Lower lobe of right lung (tissue), 2 donors: Measurements from ENCODE around the gene ATRIP. TPM values are rescaled to one million over a fixed set of nuclear protein-coding genes. Genes with fewer than 3 reads are reported as not detected.

Experiments used
- ATAC-seq, 2 donors: fragments of 200-7000 bp; cut with Tn5 transposase; one replicate each; pipeline ENCODE4 v1.9.1; 2020 to 2022; ENCODE audit warnings: mild to moderate bottlenecking in 2 of 2, moderate library complexity in 2 of 2
- DNase-seq: peaks from one replicate; pipeline ENCODE4 v3.0.0-alpha.2; 2020
- H3K27ac ChIP-seq: fragments of 200-600 bp; one replicate; pipeline ENCODE4 v1.8.0; 2022
- H3K27me3 ChIP-seq: fragments of 200-600 bp; one replicate; pipeline ENCODE4 v1.8.0; 2022; ENCODE audit warnings: low read depth
- H3K36me3 ChIP-seq: fragments of 200-600 bp; one replicate; pipeline ENCODE4 v1.8.0; 2022; ENCODE audit warnings: mild to moderate bottlenecking
- H3K4me1 ChIP-seq: fragments of 200-600 bp; one replicate; pipeline ENCODE4 v1.8.0; 2022
- H3K4me3 ChIP-seq: fragments of 200-600 bp; one replicate; pipeline ENCODE4 v1.8.0; 2022; ENCODE audit warnings: mild to moderate bottlenecking
- H3K9me3 ChIP-seq: fragments of 200-600 bp; one replicate; pipeline ENCODE4 v1.8.0; 2022
- CTCF ChIP-seq: fragments of 200-600 bp; IDR thresholded peaks from one replicate; pipeline ENCODE4 v1.8.0; 2022; ENCODE audit warnings: antibody characterized with exemption, mild to moderate bottlenecking
- intact Hi-C: fragments of 100-400 bp; cut with DNase I; formaldehyde crosslinking; loops from one replicate; pipeline ENCODE4 v1.11.0; 2022
- total RNA-seq: library from RNA; stranded (reverse); fragmentation: NEBNext Ultra II Directional; extraction: Animal tissue kit (Norgen Biotek cat#: 25700); gene quantifications from one replicate; pipeline ENCODE4 v1.2.1, GENCODE V29; 2021
- donor health status: DM: no; HTN: yes; CAD: no; lungs with severe emphysema.

The ATRIP gene
- total RNA-seq, 1 donor from 2014 or later: 5.9 TPM

DNA sequence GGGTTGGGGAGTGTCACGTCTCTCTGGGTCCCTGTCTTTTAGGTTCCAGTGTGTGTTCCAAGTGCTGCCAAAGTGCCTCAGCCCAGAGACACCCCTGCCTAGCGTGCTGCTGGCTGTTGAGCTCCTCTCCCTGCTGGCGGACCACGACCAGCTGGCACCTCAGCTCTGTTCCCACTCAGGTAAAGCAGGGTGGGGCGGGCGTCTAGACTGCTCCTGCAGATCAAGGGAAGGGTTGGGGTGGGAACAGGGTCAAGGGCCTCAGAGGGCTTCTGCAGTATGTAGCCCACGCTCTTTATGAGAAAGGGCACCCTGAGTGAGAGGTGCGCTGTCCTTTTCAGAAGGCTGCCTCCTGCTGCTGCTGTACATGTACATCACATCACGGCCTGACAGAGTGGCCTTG is 17.2 kb downstream of the ATRIP start:
- no peak for ATAC-seq
- TF ChIP-seq CTCF: no peak
- Histone ChIP-seq H3K27me3 (no peaks in the 10 kb centered on the region), H3K4me1 (peaks cover 41% of the 10 kb centered on the region), H3K36me3 (peaks cover 50% of the 10 kb centered on the region), H3K4me3 (no peak overlapping the region), H3K27ac (peak overlapping the region; percentile 100), H3K9me3 (no peaks in the 10 kb centered on the region)
- DNase-seq: no peak
- intact Hi-C loops: loop anchor here (10.0 kb wide), 1 partner anchor 91 kb away; the partner anchor contains the start of gene PFKFB4

GRCh38 chr3:48464713-48465221 is 18.2 kb downstream of the ATRIP start:
- Histone ChIP-seq H3K36me3 (peaks cover 50% of the 10 kb centered on the region), H3K9me3 (no peaks in the 10 kb centered on the region), H3K4me1 (peaks cover 51% of the 10 kb centered on the region), H3K4me3 (peak overlapping the region; percentile 62), H3K27ac (peak overlapping the region; percentile 100), H3K27me3 (no peaks in the 10 kb centered on the region)
- intact Hi-C loops: loop anchor here (10.0 kb wide), 1 partner anchor 90 kb away; the partner anchor contains the start of gene PFKFB4
- no peak for TF ChIP-seq CTCF
- DNase-seq (peak; percentile 56), ATAC-seq (no peak)

DNA sequence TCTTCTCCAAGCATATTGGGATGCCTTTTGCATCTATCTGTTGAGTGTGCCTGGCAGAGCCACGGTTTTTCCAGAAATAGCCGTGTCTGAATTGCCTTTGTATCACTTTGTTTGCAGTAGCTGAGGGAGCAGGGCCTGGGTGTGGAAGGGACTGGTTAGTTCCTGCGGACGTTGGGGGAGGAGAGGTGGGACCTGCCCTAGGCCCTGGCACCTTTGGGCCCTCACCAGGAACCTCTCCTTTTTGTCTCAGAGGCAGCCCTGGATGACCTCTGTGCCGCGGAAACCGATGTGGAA is 18.6 kb downstream of the ATRIP start:
- no peak for ATAC-seq
- H3K4me1 ChIP-seq: peaks cover 55% of the 10 kb centered on the region

DNA sequence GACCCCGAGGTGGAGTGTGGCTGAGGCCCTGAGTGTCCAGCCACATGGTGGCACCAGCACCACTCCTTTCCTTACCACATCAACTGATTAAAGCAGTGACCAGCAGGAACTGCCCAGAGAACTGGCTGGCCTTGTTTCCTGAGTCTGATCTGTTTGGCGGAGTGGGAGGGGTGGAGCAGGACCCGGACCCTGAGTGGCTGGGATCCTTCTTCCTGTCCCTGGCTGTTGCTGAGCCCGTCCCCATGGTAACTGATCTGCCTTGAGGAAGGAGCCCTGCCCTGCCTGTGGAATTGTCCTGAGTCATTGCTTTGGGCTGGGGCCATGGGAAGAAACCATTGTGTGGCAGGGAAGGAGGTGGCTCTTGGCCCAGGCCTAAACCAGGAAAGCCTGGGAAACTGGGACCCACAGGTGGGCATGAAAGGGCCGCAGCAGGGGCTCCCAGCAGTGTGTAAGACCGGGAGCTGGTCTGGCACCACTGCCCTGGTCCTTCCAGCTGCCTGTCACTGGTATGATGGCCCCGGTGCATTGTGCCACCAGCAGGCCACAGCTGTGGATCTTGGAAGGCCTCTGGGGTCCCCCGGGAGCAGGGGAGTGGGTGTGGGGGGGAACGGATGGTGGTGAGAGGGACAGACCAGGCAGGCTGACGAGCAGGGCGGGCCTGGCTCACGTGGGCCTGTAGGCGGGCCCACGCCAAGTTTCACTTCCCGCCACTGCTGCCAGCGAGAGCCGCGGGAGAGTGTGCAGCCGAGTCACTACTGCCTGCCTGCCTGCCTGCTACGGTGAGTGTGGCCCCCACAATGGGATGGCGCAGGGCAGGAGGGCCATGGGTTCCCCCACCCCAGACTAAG is 19.2 kb downstream of the ATRIP start:
- Histone ChIP-seq H3K36me3 (peaks cover 50% of the 10 kb centered on the region), H3K27me3 (no peaks in the 10 kb centered on the region), H3K9me3 (no peaks in the 10 kb centered on the region), H3K4me3 (peak overlapping the region; percentile 62), H3K27ac (peak overlapping the region; percentile 100), H3K4me1 (peaks cover 61% of the 10 kb centered on the region)
- ATAC-seq (peak; percentile 97), DNase-seq (peak; percentile 98)
- peak; percentile 78 for TF ChIP-seq CTCF
- intact Hi-C loops: loop anchor here (10.0 kb wide), 1 partner anchor 89 kb away; the partner anchor contains the start of gene PFKFB4

More for the DNA sequence above, 18.6 kb downstream of the ATRIP start:
- DNase-seq: no peak
- intact Hi-C loops: loop anchor here (10.0 kb wide), 1 partner anchor 90 kb away; the partner anchor contains the start of gene PFKFB4
- Histone ChIP-seq H3K9me3 (no peaks in the 10 kb centered on the region), H3K4me3 (peak overlapping the region; percentile 62), H3K27ac (peak overlapping the region; percentile 100), H3K27me3 (no peaks in the 10 kb centered on the region), H3K36me3 (peaks cover 50% of the 10 kb centered on the region)
- no peak for TF ChIP-seq CTCF

- peak; percentile 1 to 23 for ATAC-seq
- Histone ChIP-seq H3K27me3 (no peaks in the 10 kb centered on the region), H3K27ac (peak overlapping the region; percentile 100), H3K36me3 (peaks cover 43% of the 10 kb centered on the region), H3K4me1 (peaks cover 69% of the 10 kb centered on the region), H3K4me3 (peak overlapping the region; percentile 62), H3K9me3 (no peaks in the 10 kb centered on the region)
- TF ChIP-seq CTCF: no peak
- intact Hi-C loops: loop anchor here (10.0 kb wide), 1 partner anchor 88 kb away; the partner anchor contains the start of gene PFKFB4
- DNase-seq: peak; percentile 59
These were observed 20.0 kb downstream of the ATRIP start for GRCh38 chr3:48466386-48467109.
